Activated naive CD4-positive, alpha-beta T cell treated with anti-CD3 and anti-CD28 coated beads for 36 hours (primary cell): ENCODE data around the gene PLEKHJ1. TPM values are rescaled to one million over a fixed set of nuclear protein-coding genes. Genes with fewer than 3 reads are reported as not detected.
A peak's percentile ranks its signal among the peaks of the same experiment; 100 is the strongest.

Source experiments
- CTCF ChIA-PET: fragments of 350-600 bp; sonication (Branson Sonifier 250); formaldehyde crosslinking; loops from one replicate; lab custom pipeline; 2021; ENCODE audit warnings: antibody characterized with exemption; lab: Charles Lee
- DNase-seq: peaks from one replicate; pipeline ENCODE4 v3.0.0-alpha.2; 2020
- H3K27ac Mint-ChIP-seq: one replicate; pipeline ENCODE4 v1.8.0; 2021; ENCODE audit warnings: mild to moderate bottlenecking, mixed read lengths
- H3K27me3 Mint-ChIP-seq: one replicate; pipeline ENCODE4 v1.8.0; 2021; ENCODE audit warnings: low read depth, mixed read lengths
- H3K36me3 Mint-ChIP-seq: one replicate; pipeline ENCODE4 v1.8.0; 2021; ENCODE audit warnings: low read depth, mixed read lengths
- H3K4me1 Mint-ChIP-seq: one replicate; pipeline ENCODE4 v1.8.0; 2021; ENCODE audit warnings: low read depth, mixed read lengths
- H3K4me3 Mint-ChIP-seq: one replicate; pipeline ENCODE4 v1.8.0; 2021; ENCODE audit warnings: mild to moderate bottlenecking, moderate library complexity, mixed read lengths
- H3K9me3 Mint-ChIP-seq: one replicate; pipeline ENCODE4 v1.8.0; 2021; ENCODE audit warnings: mixed read lengths
- intact Hi-C: fragments of 100-400 bp; cut with micrococcal nuclease; formaldehyde crosslinking; loops from one replicate; pipeline ENCODE4 v1.15.1; 2023
- total RNA-seq, 2 experiments: library from RNA; stranded (reverse); gene quantifications; one replicate each; pipeline ENCODE4 v1.2.3, GENCODE V29; 2021

Gene PLEKHJ1
- total RNA-seq, 2 experiments from 2014 or later = 56.9 to 60.6 TPM

DNA sequence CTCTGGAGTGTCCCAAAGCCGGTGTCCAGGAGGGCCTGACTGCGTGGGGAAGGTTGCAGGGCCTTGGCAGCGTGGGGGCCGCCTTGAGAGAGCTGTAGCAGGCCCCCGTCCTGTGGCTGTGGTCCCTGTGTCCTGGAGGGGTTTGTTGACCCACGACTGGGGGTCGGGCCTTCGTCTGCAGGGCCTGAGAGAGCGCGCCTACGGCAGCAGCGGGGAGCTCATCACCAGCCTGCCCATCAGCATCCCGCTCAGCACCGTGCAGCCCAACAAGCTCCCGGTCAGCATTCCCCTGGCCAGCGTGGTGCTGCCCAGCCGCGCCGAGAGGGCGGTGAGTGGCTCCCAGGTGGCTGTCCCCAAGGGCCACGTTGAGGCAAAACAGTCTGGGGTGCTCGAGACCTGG is 18.5 kb downstream of the PLEKHJ1 start:
- DNase-seq = no peak
- CTCF ChIA-PET = interaction anchor here (0.7 to 0.9 kb wide), 2 partner anchors 12 to 66 kb away, joined by 3 to 4 read pairs; no protein-coding TSS in a partner anchor
- Mint-ChIP-seq H3K4me1 (peaks cover 15% of the 10 kb centered on the region), H3K27ac (no peak overlapping the region), H3K4me3 (no peak overlapping the region), H3K9me3 (no peaks in the 10 kb centered on the region), H3K27me3 (no peaks in the 10 kb centered on the region), H3K36me3 (peaks cover 28% of the 10 kb centered on the region)
- intact Hi-C loops = no loop called here

DNA sequence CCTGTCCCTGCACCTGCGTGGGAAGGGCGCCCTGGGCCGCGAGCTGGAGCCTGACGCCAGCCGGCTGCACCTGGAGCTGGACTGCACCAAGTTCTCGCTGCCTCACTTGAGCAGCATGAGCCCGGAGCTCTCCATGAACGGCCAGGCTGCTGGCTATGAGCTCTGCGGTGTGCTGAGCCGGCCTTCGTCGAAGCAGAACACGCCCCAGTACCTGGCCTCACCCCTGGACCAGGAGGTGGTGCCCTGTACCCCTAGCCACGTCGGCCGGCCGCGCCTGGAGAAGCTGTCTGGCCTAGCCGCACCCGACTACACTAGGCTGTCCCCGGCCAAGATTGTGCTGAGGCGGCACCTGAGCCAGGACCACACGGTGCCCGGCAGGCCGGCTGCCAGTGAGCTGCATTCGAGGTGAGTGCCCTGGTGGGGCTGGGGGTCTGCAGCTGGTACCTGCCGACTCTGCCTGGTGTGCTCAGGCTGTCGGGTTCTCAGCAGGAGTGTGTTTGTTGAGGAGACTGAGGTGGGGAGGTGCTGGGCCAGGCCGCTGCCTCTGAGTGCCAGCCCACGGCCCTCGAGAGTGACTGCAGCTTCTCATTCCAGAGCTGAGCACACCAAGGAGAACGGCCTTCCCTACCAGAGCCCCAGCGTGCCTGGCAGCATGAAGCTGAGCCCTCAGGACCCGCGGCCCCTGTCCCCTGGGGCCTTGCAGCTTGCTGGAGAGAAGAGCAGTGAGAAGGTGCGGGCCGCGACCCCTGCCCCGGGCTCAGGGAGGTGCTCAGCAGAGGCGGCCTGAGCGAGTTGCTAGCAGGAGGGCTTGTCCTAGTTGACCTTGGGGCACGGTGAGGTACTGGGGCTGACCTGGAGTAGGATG is 19.5 kb downstream of the PLEKHJ1 start:
- Mint-ChIP-seq H3K9me3 (no peaks in the 10 kb centered on the region), H3K4me1 (peaks cover 15% of the 10 kb centered on the region), H3K4me3 (no peak overlapping the region), H3K27ac (peak overlapping the region; percentile 76), H3K27me3 (no peaks in the 10 kb centered on the region), H3K36me3 (peaks cover 36% of the 10 kb centered on the region)
- intact Hi-C loops = no loop called here
- no peak for DNase-seq
- CTCF ChIA-PET = no interaction called here

GRCh38 chr19:2215281-2215751 is 20.8 kb downstream of the PLEKHJ1 start:
- peak; percentile 47 for DNase-seq
- Mint-ChIP-seq H3K27me3 (no peaks in the 10 kb centered on the region), H3K9me3 (no peaks in the 10 kb centered on the region), H3K4me3 (no peak overlapping the region), H3K27ac (no peak overlapping the region), H3K4me1 (peaks cover 15% of the 10 kb centered on the region), H3K36me3 (peaks cover 35% of the 10 kb centered on the region)
- intact Hi-C loops = no loop called here
- CTCF ChIA-PET = interaction anchor here (1.0 kb wide), 1 partner anchor 59 kb away, joined by 3 read pairs; no protein-coding TSS in a partner anchor

DNA sequence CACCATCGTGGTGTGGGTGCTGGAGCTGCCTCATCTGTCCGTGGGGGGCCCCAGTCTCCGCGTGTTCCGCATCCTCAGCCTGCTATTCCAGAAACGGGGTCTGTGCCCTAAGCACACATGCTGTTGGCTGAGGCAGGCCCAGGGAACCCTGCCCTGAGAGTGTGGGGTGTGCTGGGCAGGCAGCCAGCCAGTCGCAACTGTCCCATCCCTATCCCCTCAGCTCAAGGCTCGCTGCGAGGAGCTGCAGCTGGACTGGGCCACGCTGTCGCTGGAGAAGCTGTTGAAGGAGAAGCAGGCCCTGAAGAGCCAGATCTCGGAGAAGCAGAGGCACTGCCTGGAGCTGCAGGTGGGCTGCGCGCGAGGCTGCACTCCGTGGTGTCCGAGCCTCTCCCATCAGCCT is 21.9 kb downstream of the PLEKHJ1 start:
- peaks cover 30% of the 10 kb centered on the region for H3K36me3 Mint-ChIP-seq
- peaks cover 15% of the 10 kb centered on the region for H3K4me1 Mint-ChIP-seq
- H3K27ac Mint-ChIP-seq = no peak overlapping the region
- CTCF ChIA-PET = interaction anchor here (1.0 kb wide), 1 partner anchor 58 kb away, joined by 3 read pairs; no protein-coding TSS in a partner anchor
- no peak for DNase-seq
- H3K27me3 Mint-ChIP-seq = no peaks in the 10 kb centered on the region
- no peaks in the 10 kb centered on the region for H3K9me3 Mint-ChIP-seq
- intact Hi-C loops = no loop called here
- no peak overlapping the region for H3K4me3 Mint-ChIP-seq

DNA sequence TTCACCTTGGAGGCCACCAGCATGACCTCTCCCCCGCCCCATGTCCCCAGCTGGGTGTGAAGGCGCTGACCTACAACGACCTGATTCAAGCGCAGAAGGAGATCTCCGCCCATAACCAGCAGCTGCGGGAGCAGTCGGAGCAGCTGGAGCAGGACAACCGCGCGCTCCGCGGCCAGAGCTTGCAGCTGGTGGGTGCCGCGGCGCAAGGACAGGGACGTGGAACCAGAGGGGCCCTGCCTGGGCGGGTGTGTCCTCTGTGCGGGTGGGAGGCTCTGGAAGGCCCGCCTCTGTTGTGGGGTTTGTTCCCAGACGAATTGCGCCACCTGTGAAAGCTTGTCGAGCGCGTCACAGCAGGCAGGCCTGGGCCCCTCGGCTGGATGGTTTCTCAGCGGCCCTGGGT is 22.3 kb downstream of the PLEKHJ1 start:
- no peak for DNase-seq
- CTCF ChIA-PET = no interaction called here
- peaks cover 15% of the 10 kb centered on the region for H3K4me1 Mint-ChIP-seq
- H3K36me3 Mint-ChIP-seq = peaks cover 32% of the 10 kb centered on the region
- no peak overlapping the region for H3K4me3 Mint-ChIP-seq
- intact Hi-C loops = no loop called here
- no peaks in the 10 kb centered on the region for H3K27me3 Mint-ChIP-seq
- no peak overlapping the region for H3K27ac Mint-ChIP-seq
- no peaks in the 10 kb centered on the region for H3K9me3 Mint-ChIP-seq

GRCh38 chr19:2212861-2213711 is 23.0 kb downstream of the PLEKHJ1 start:
- peaks cover 30% of the 10 kb centered on the region for H3K36me3 Mint-ChIP-seq
- H3K4me3 Mint-ChIP-seq = no peak overlapping the region
- CTCF ChIA-PET = no interaction called here

DNA sequence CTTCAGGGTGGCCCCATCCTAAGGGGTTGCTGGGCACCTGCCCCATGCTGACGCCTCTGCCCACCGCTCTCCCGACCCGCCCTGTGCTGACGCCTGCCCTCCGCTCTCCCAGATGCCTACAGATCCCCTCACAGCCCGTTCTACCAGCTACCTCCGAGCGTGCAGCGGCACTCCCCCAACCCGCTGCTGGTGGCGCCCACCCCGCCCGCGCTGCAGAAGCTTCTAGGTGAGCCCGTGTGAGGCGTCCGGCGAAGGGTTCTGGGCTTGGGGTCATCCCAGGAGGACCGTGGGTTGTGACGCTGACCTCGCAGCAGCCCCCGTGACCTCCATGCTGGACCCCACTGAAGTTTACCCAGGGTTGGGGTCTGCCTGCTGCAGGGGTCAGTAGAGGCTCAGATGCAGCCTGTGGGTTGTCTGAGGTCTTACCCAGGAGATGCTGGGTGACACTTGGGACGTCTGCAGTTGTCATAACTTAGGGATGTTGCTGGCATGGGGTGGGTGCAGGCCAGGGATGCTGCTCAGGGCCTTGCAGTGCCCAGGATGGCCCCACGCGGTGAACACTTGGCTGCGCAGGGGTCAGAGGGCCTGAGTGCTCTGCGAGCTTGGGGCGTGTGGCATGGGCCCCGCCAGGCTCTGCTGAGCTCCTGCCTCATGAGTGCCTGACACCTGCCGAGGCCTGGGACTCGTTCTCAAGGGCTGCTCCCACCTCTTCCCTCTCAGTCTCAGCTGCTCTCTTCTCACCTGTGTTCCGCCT is 25.0 kb downstream of the PLEKHJ1 start:
- Mint-ChIP-seq H3K27me3 (no peaks in the 10 kb centered on the region), H3K9me3 (no peaks in the 10 kb centered on the region), H3K4me1 (peaks cover 15% of the 10 kb centered on the region), H3K27ac (no peak overlapping the region), H3K36me3 (peaks cover 30% of the 10 kb centered on the region), H3K4me3 (no peak overlapping the region)
- intact Hi-C loops = no loop called here
- no peak for DNase-seq
- CTCF ChIA-PET = no interaction called here

More at GRCh38 chr19:2212861-2213711, 23.0 kb downstream of the PLEKHJ1 start:
- intact Hi-C loops = no loop called here
- DNase-seq = no peak
- Mint-ChIP-seq H3K27ac (no peak overlapping the region), H3K4me1 (peaks cover 15% of the 10 kb centered on the region), H3K27me3 (no peaks in the 10 kb centered on the region), H3K9me3 (no peaks in the 10 kb centered on the region)

DNA sequence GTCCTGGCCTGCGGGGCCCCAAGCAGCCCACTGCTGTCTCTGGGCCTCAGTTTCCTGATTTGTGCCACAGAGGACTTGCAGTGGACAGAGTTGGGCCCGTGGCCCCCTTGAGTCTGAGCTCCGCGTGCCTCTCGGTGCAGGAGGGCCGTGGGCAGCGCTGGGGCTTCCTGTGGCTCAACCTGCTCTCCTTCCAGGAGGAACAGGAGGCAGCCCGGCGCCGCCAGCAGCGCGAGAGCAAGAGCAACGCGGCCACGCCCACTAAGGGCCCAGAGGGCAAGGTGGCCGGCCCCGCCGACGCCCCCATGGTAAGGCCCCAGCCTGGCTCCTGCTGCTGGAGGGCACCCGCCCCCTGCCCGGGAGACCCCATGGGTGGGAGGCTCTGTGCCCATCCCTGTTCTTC is 25.9 kb downstream of the PLEKHJ1 start:
- H3K9me3 Mint-ChIP-seq = no peaks in the 10 kb centered on the region
- H3K4me3 Mint-ChIP-seq = no peak overlapping the region
- no peak for DNase-seq
- intact Hi-C loops = no loop called here
- no peak overlapping the region for H3K27ac Mint-ChIP-seq
- peaks cover 26% of the 10 kb centered on the region for H3K36me3 Mint-ChIP-seq
- H3K27me3 Mint-ChIP-seq = no peaks in the 10 kb centered on the region
- H3K4me1 Mint-ChIP-seq = peaks cover 11% of the 10 kb centered on the region
- CTCF ChIA-PET = no interaction called here

- H3K36me3 Mint-ChIP-seq = peaks cover 24% of the 10 kb centered on the region
- DNase-seq = no peak
- H3K27me3 Mint-ChIP-seq = no peaks in the 10 kb centered on the region
- CTCF ChIA-PET = interaction anchor here (0.6 kb wide), 1 partner anchor 54 kb away, joined by 4 read pairs; no protein-coding TSS in a partner anchor
- intact Hi-C loops = no loop called here
- peaks cover 6% of the 10 kb centered on the region for H3K4me1 Mint-ChIP-seq
- H3K4me3 Mint-ChIP-seq = no peak overlapping the region
- H3K27ac Mint-ChIP-seq = no peak overlapping the region
- no peaks in the 10 kb centered on the region for H3K9me3 Mint-ChIP-seq
Measured at GRCh38 chr19:2209408-2209807, 26.7 kb downstream of the PLEKHJ1 start.

- Mint-ChIP-seq H3K4me3 (no peak overlapping the region), H3K27me3 (no peaks in the 10 kb centered on the region), H3K9me3 (no peaks in the 10 kb centered on the region), H3K27ac (no peak overlapping the region), H3K36me3 (peaks cover 26% of the 10 kb centered on the region), H3K4me1 (peaks cover 4% of the 10 kb centered on the region)
- DNase-seq = no peak
- CTCF ChIA-PET = interaction anchor here (0.6 kb wide), 1 partner anchor 54 kb away, joined by 4 read pairs; no protein-coding TSS in a partner anchor
- intact Hi-C loops = no loop called here
Measured at GRCh38 chr19:2208975-2209374, 27.2 kb downstream of the PLEKHJ1 start.

DNA sequence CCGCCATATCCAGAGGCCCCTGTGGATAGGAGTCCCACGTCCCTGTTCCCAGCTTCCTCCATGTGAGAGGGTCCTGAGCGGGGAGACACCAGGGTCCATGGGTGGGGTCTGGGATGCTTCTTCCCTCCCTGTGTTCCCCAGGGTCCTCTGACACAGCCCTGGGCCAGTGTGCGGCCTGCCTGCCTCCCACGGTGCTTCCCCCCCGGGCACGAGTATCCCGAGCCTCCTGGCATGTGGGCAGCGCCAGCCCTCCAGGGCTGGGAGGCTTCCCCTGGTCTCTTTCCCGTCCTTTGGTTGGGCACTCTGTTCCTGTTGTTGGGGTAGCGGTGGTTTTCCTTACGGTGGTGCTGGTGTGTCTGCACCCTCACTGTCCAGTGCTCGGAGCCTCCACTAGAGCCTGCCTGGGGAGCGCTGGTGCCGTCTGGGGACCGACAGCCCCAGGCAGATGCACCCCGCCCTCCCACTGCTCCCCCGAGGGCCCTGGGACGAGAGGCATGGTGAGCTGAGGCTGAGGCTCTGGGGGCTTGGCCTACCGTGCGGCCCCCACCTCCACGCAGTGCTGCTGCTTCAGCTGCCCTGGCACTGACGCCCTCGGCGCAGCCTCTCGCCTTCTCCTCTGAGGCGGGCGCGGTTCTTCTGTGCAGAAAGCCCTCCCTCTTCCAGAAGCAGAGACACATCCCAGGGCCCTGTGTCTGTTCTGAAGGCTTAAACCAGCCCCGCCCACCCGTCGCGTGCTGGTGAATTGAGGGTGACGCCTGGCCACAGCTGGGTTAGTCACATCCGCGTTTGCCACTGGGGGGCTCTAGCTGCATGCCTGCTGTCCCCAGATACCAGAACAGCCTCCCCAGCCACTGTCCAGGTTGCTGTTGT is 27.9 kb downstream of the PLEKHJ1 start:
- intact Hi-C loops = no loop called here
- H3K36me3 Mint-ChIP-seq = peaks cover 25% of the 10 kb centered on the region
- H3K27ac Mint-ChIP-seq = no peak overlapping the region
- DNase-seq = peak; percentile 25
- no peaks in the 10 kb centered on the region for H3K9me3 Mint-ChIP-seq
- CTCF ChIA-PET = interaction anchor here (0.6 kb wide), 1 partner anchor 53 kb away, joined by 4 read pairs; no protein-coding TSS in a partner anchor
- no peaks in the 10 kb centered on the region for H3K4me1 Mint-ChIP-seq
- no peaks in the 10 kb centered on the region for H3K27me3 Mint-ChIP-seq
- no peak overlapping the region for H3K4me3 Mint-ChIP-seq
